HepG2 (cell line): ENCODE data around the gene LCORL. TPM values are rescaled to one million over a fixed set of nuclear protein-coding genes. Genes with fewer than 3 reads are reported as not detected.

Experiments
- ATAC-seq: fragments of 200-7000 bp; cut with Tn5 transposase; 3 replicates; pipeline ENCODE4 v1.9.1; 2020; ENCODE audit warnings: mild to moderate bottlenecking, moderate library complexity
- BruUV-seq: library from RNA; stranded (reverse); fragments of 400-500 nt; replicated peaks from 2 replicates; lab custom pipeline; 2021; lab: Mats Ljungman, UMichigan
- CTCF ChIA-PET: fragments of 300-600 bp; formaldehyde crosslinking; extraction: SDS; loops from one replicate; lab custom pipeline; 2021; ENCODE audit warnings: low total read pairs, inconsistent platforms, low intra/inter-chr PET ratio; lab: Yijun Ruan, JAX
- POLR2A ChIA-PET: fragments of 350-600 bp; sonication (Branson Sonifier 250); formaldehyde crosslinking; loops from one replicate; lab custom pipeline; 2020; ENCODE audit warnings: antibody characterized with exemption, inconsistent platforms; lab: Yijun Ruan, JAX
- DNase-seq: peaks from one replicate; pipeline ENCODE4 v3.0.0-alpha.2; 2015; ENCODE audit warnings: low spot score
- FAIRE-seq: peaks from 3 replicates; lab custom pipeline; 2011; peaks lifted over from hg19 to GRCh38; lab: Jason Lieb, UNC
- H2AFZ ChIP-seq: one replicate; pipeline ENCODE4 v1.6.1; 2011; ENCODE audit warnings: low read length, inconsistent platforms
- H3K27ac ChIP-seq: fragments of 300-600 bp; 3 replicates; pipeline ENCODE4 v1.8.0; 2011; ENCODE audit warnings: mixed run types, mild to moderate bottlenecking, mixed read lengths, low read length, inconsistent platforms; ENCODE audit not compliant: insufficient read depth; ENCODE audit errors: extremely low read length
- H3K27me3 ChIP-seq, 2 experiments: fragments of 200-600 bp in 1 of 2; 2 replicates in 1 of 2; 3 replicates in 1 of 2; pipeline versions ENCODE4 v1.6.0 to v1.8.0; 2011; ENCODE audit warnings: low read length in 2 of 2, mild to moderate bottlenecking in 2 of 2, moderate library complexity in 2 of 2, inconsistent platforms in 1 of 2; ENCODE audit not compliant: insufficient read depth in 2 of 2, control insufficient read depth in 1 of 2
- H3K36me3 ChIP-seq, 2 experiments: fragments of 200-600 bp in 1 of 2; replicated peaks in 1 of 2; 2 replicates in 1 of 2; 3 replicates in 1 of 2; pipeline versions ENCODE4 v1.5.1 to v1.8.0; 2011; ENCODE audit warnings: low read length in 2 of 2, inconsistent platforms in 1 of 2; ENCODE audit not compliant: insufficient read depth in 2 of 2, control insufficient read depth in 1 of 2
- H3K4me1 ChIP-seq: 2 replicates; pipeline ENCODE4 v1.5.1; 2012; ENCODE audit warnings: low read length, inconsistent platforms; ENCODE audit not compliant: insufficient read depth
- H3K4me2 ChIP-seq: 2 replicates; pipeline ENCODE4 v1.6.0; 2011; ENCODE audit warnings: low read depth, low read length, inconsistent platforms
- H3K4me3 ChIP-seq, 3 experiments: fragments of 200-600 bp in 1 of 3; sonication (generic), shearing (Covaris generic) in 1 of 3; replicated peaks in 1 of 3; 2 replicates each; pipeline ENCODE4 v1.5.1; 2011 to 2016; ENCODE audit warnings: low read length in 3 of 3, inconsistent platforms in 2 of 3, low read depth in 2 of 3, mild to moderate bottlenecking in 2 of 3, control low read depth in 1 of 3, mixed read lengths in 1 of 3; ENCODE audit not compliant: insufficient read depth in 1 of 3
- H3K79me2 ChIP-seq: one replicate; pipeline ENCODE4 v1.6.1; 2011; ENCODE audit warnings: low read length, inconsistent platforms; ENCODE audit not compliant: insufficient read depth
- H3K9ac ChIP-seq: 2 replicates; pipeline ENCODE4 v1.6.0; 2011; ENCODE audit warnings: mild to moderate bottlenecking, low read depth, low read length, inconsistent platforms; ENCODE audit not compliant: insufficient read depth
- H3K9me3 ChIP-seq: 2 replicates; pipeline ENCODE4 v1.5.1; 2012; ENCODE audit warnings: mild to moderate bottlenecking, low read length
- H4K20me1 ChIP-seq: 2 replicates; pipeline ENCODE4 v1.6.0; 2011; ENCODE audit warnings: inconsistent platforms, mild to moderate bottlenecking, low read length, moderate library complexity; ENCODE audit not compliant: insufficient read depth
- AHDC1 ChIP-seq: sonication (generic); formaldehyde crosslinking; IDR thresholded peaks from 2 replicates; pipeline ENCODE4 v1.5.1; 2020; ENCODE audit warnings: mild to moderate bottlenecking, missing genetic modification reagents, borderline replicate concordance
- GATAD2A ChIP-seq: IDR thresholded peaks from 2 replicates; pipeline ENCODE4 v1.6.1; 2016
- HNRNPK ChIP-seq: fragments of 200-400 bp; formaldehyde crosslinking; IDR thresholded peaks from 2 replicates; pipeline ENCODE4 v1.6.1; 2018; ENCODE audit warnings: low read length, low read depth, moderate library complexity, mild to moderate bottlenecking; ENCODE audit not compliant: poor library complexity, severe bottlenecking
- MAFF ChIP-seq: IDR thresholded peaks from 2 replicates; pipeline ENCODE4 v1.6.1; 2011; ENCODE audit warnings: low read depth, low read length, improper control_type of control experiment
- STAT6 ChIP-seq: sonication (generic); formaldehyde crosslinking; IDR thresholded peaks from 2 replicates; pipeline ENCODE4 v1.4.0; 2020; ENCODE audit warnings: missing genetic modification reagents, mild to moderate bottlenecking, borderline replicate concordance
- ZNF17 ChIP-seq: sonication (generic); formaldehyde crosslinking; IDR thresholded peaks from 2 replicates; pipeline ENCODE4 v1.5.0; 2020; ENCODE audit warnings: mild to moderate bottlenecking, missing genetic modification reagents
- ZNF205 ChIP-seq: IDR thresholded peaks from 2 replicates; pipeline ENCODE4 v1.6.1; 2018; ENCODE audit warnings: missing biosample characterization, missing genetic modification reagents
- ZNF251 ChIP-seq: sonication (generic); formaldehyde crosslinking; IDR thresholded peaks from 2 replicates; pipeline ENCODE4 v1.9.0; 2021; ENCODE audit warnings: mild to moderate bottlenecking, missing genetic modification reagents
- ZNF713 ChIP-seq: sonication (generic); formaldehyde crosslinking; IDR thresholded peaks from 2 replicates; pipeline ENCODE4 v1.4.0; 2020; ENCODE audit warnings: mild to moderate bottlenecking, missing genetic modification reagents
- ZNF850 ChIP-seq: sonication (generic); formaldehyde crosslinking; conservative IDR thresholded peaks from 2 replicates; pipeline ENCODE4 v1.9.0; 2021; ENCODE audit warnings: mild to moderate bottlenecking, missing genetic modification reagents
- ZSCAN12 ChIP-seq: sonication (generic); formaldehyde crosslinking; IDR thresholded peaks from 2 replicates; pipeline ENCODE4 v1.9.0; 2021; ENCODE audit warnings: mild to moderate bottlenecking, missing genetic modification reagents
- in situ Hi-C: cut with HindIII; loops from 2 replicates; pipeline ENCODE4 v1.10.0; 2017; ENCODE audit warnings: low pct_unique_long_range_greater_than_20kb; ENCODE audit not compliant: extremely low pct_ligation_motif_present
- intact Hi-C: fragments of 100-400 bp; cut with micrococcal nuclease; formaldehyde crosslinking; loops from one replicate; pipeline ENCODE4 v1.10.0; 2022; ENCODE audit not compliant: unreplicated experiment
- polyA plus RNA-seq, 8 experiments: library from polyadenylated mRNA; depleted of rRNA in 3 of 8; stranded (reverse) in 7 of 8; unstranded in 1 of 8; fragments of >200 nt; fragmentation: Illumina TruSeq in 4 of 8; extraction: Trizol in 4 of 8; gene quantifications; 2 replicates each; pipeline versions ENCODE4 v1.2.1 to v1.2.3, GENCODE V29; 2011 to 2016; ENCODE audit warnings: low read depth in 4 of 8, missing spikeins in 1 of 8, mixed read lengths in 1 of 8; ENCODE audit not compliant: insufficient read depth in 1 of 8
- total RNA-seq, 5 experiments: library from RNA; depleted of rRNA; stranded (reverse); fragments of >200 nt; fragmentation: Illumina TruSeq; extraction: Trizol; gene quantifications; 2 replicates each; pipeline ENCODE4 v1.2.3, GENCODE V29; 2016; ENCODE audit warnings: low read depth in 1 of 5

The LCORL gene
- total and polyA plus RNA-seq, 2 of the 13 experiments (the other 11 are each of a cell fraction or from before 2014, with no cell fraction given), result 5.3 to 14.5 TPM

- H3K4me1 ChIP-seq, result no peaks in the 10 kb centered on the region
- no peak overlapping the region for H3K4me3 ChIP-seq
- no TSS peak for BruUV-seq
- FAIRE-seq (no peak), ATAC-seq (no peak), DNase-seq (no peak)
- H3K36me3 ChIP-seq, result no peaks in the 10 kb centered on the region
- no peaks in the 10 kb centered on the region for H4K20me1 ChIP-seq
- no peak for TF ChIP-seq ZNF850
- TF ChIP-seq ZSCAN12 (CRISPR knock-in tag), result no peak
- TF ChIP-seq ZNF251 (CRISPR knock-in tag), result no peak
- no peak for TF ChIP-seq STAT6 (CRISPR knock-in tag)
- TF ChIP-seq ZNF713 (CRISPR knock-in tag), result no peak
- TF ChIP-seq MAFF, result no peak
- no peak for TF ChIP-seq ZNF17
- TF ChIP-seq GATAD2A (CRISPR knock-in tag), result no peak
- no peak for TF ChIP-seq HNRNPK
- TF ChIP-seq AHDC1 (CRISPR knock-in tag), result no peak
- no peak for TF ChIP-seq ZNF205 (CRISPR knock-in tag)
- POLR2A ChIA-PET, result no interaction called here
- no peak overlapping the region for H3K27ac ChIP-seq
- H3K9ac ChIP-seq, result no peak overlapping the region
- H3K4me2 ChIP-seq, result no peak overlapping the region
- no peaks in the 10 kb centered on the region for H3K79me2 ChIP-seq
- no peak overlapping the region for H2AFZ ChIP-seq
- in situ Hi-C loops (no loop called here), intact Hi-C loops (no loop called here)
- no peaks in the 10 kb centered on the region for H3K27me3 ChIP-seq
- no peaks in the 10 kb centered on the region for H3K9me3 ChIP-seq
- CTCF ChIA-PET, result no interaction called here
Observed at GRCh38 chr4:17968721-17969120, 52.8 kb downstream of the LCORL start.
